Sigmoid colon (tissue), 7 donors: ENCODE measurements around the gene CARMIL1. TPM values are rescaled to one million over a fixed set of nuclear protein-coding genes. Genes with fewer than 3 reads are reported as not detected.

ENCODE experiments used
- DNase-seq: peaks from one replicate; pipeline ENCODE4 v3.0.0-alpha.2; 2019
- H3K27ac ChIP-seq, 4 donors: fragments of 200-600 bp; sonication (generic); one replicate each; pipeline ENCODE4 v1.5.1; 2016 to 2019; ENCODE audit warnings: mild to moderate bottlenecking in 1 of 4
- H3K27me3 ChIP-seq, 3 donors: fragments of 200-600 bp; sonication (generic); one replicate each; pipeline ENCODE4 v1.5.1; 2019; ENCODE audit warnings: mild to moderate bottlenecking in 1 of 3
- H3K36me3 ChIP-seq, 4 donors: fragments of 200-600 bp; sonication (generic); one replicate each; pipeline ENCODE4 v1.5.1; 2016 to 2019
- H3K4me1 ChIP-seq, 4 donors: fragments of 200-600 bp; sonication (generic); one replicate each; pipeline ENCODE4 v1.5.1; 2017 to 2019
- H3K4me3 ChIP-seq, 4 donors: fragments of 200-600 bp; sonication (generic); one replicate each; pipeline ENCODE4 v1.5.1; 2017 to 2019; ENCODE audit warnings: mild to moderate bottlenecking in 2 of 4, moderate library complexity in 1 of 4
- H3K9me3 ChIP-seq, 4 donors: fragments of 200-600 bp in 3 of 4; sonication (generic) in 3 of 4; one replicate each; pipeline versions ENCODE4 v1.5.1 to v1.6.1; 2013 to 2019
- CTCF ChIP-seq, 4 experiments: fragments of 450-650 bp in 3 of 4; fragments of 200-600 bp in 1 of 4; IDR thresholded peaks; one replicate each; pipeline ENCODE4 v1.5.1; 2016 to 2019; ENCODE audit warnings: antibody characterized with exemption in 4 of 4, mild to moderate bottlenecking in 3 of 4, moderate library complexity in 2 of 4
- EP300 ChIP-seq, 4 donors: sonication (generic); formaldehyde crosslinking; IDR thresholded peaks; one replicate each; pipeline ENCODE4 v1.6.1; 2017; ENCODE audit warnings: antibody characterized with exemption in 4 of 4
- POLR2A ChIP-seq, 2 donors: fragments of 450-650 bp; IDR thresholded peaks; one replicate each; pipeline ENCODE4 v1.6.1; 2016; ENCODE audit warnings: antibody characterized with exemption in 2 of 2, mild to moderate bottlenecking in 2 of 2, moderate library complexity in 2 of 2
- POLR2AphosphoS5 ChIP-seq, 4 donors: sonication (generic); formaldehyde crosslinking; IDR thresholded peaks; one replicate each; pipeline ENCODE4 v1.6.1; 2017; ENCODE audit warnings: antibody characterized with exemption in 4 of 4
- WGBS, 2 donors: extraction: QIAGEN DNeasy Blood & Tissue Kit; methylation state at CpG; one replicate each; pipeline ENCODE4 v1.1.7; 2013; 5-methylcytosine and 5-hydroxymethylcytosine counted together
- intact Hi-C: fragments of 100-400 bp; cut with DNase I; formaldehyde crosslinking; loops from one replicate; pipeline ENCODE4 v1.15.1; 2023
- polyA plus RNA-seq, 3 donors: library from polyadenylated mRNA; stranded (reverse); fragments of 200-250 nt; gene quantifications; one replicate each; pipeline ENCODE4 v1.2.3, GENCODE V29; 2013
- total RNA-seq, 4 donors: library from RNA; depleted of rRNA; stranded (reverse); fragments of >200 nt; gene quantifications; one replicate each; pipeline ENCODE4 v1.1.0, GENCODE V29; 2016
- donor health status: healthy with polysubstance abuse.
- donor health status: Bipolar disorder and iron deficiency.
- donor health status: healthy.

CARMIL1 gene
- total and polyA plus RNA-seq, 7 donors, result 3.4 to 24.0 (median 8.2) TPM

GRCh38 chr6:25485821-25486534 lies 206.8 kb downstream of the CARMIL1 start:
- intact Hi-C loops, result no loop called here
- no peak overlapping the region for H3K4me3 ChIP-seq
- H3K9me3 ChIP-seq, result no peaks in the 10 kb centered on the region
- WGBS, 2 donors, result 72% methylated on average over 8 of the region's 8 CpGs
- TF ChIP-seq CTCF (IDR thresholded peaks at IDR 0.05) (no peak), POLR2A (IDR thresholded peaks at IDR 0.05) (no peak), POLR2AphosphoS5 (IDR thresholded peaks at IDR 0.05) (no peak), EP300 (IDR thresholded peaks at IDR 0.05) (no peak)
- DNase-seq, result peak; percentile 63
- H3K4me1 ChIP-seq, result no peaks in the 10 kb centered on the region
- H3K27ac ChIP-seq, result no peak overlapping the region
- H3K27me3 ChIP-seq, result no peaks in the 10 kb centered on the region
- no peaks in the 10 kb centered on the region for H3K36me3 ChIP-seq

- intact Hi-C loops, result no loop called here
Measured at GRCh38 chr6:25486550-25486949, 207.4 kb downstream of the CARMIL1 start.

GRCh38 chr6:25487012-25487411 lies 207.8 kb downstream of the CARMIL1 start:
- H3K27ac ChIP-seq, result no peak overlapping the region
- no peak overlapping the region for H3K4me3 ChIP-seq
- DNase-seq, result no peak
- intact Hi-C loops, result no loop called here
- no peaks in the 10 kb centered on the region for H3K36me3 ChIP-seq
- H3K9me3 ChIP-seq, result no peaks in the 10 kb centered on the region
- H3K27me3 ChIP-seq, result no peaks in the 10 kb centered on the region
- 61 to 85% methylated on average over 5 of the region's 5 CpGs for WGBS, 2 donors
- TF ChIP-seq POLR2AphosphoS5 (IDR thresholded peaks at IDR 0.05), result no peak
- TF ChIP-seq EP300 (IDR thresholded peaks at IDR 0.05), result no peak
- TF ChIP-seq POLR2A (IDR thresholded peaks at IDR 0.05), result no peak
- TF ChIP-seq CTCF (IDR thresholded peaks at IDR 0.05), result no peak
- no peaks in the 10 kb centered on the region for H3K4me1 ChIP-seq

More at GRCh38 chr6:25486550-25486949, 207.4 kb downstream of the CARMIL1 start:
- no peaks in the 10 kb centered on the region for H3K27me3 ChIP-seq
- no peak overlapping the region for H3K4me3 ChIP-seq
- no peak overlapping the region for H3K27ac ChIP-seq
- 57 to 73% methylated on average over 3 of the region's 3 CpGs for WGBS, 2 donors
- H3K4me1 ChIP-seq, result no peaks in the 10 kb centered on the region
- no peaks in the 10 kb centered on the region for H3K9me3 ChIP-seq
- DNase-seq, result no peak
- H3K36me3 ChIP-seq, result no peaks in the 10 kb centered on the region
- TF ChIP-seq CTCF (IDR thresholded peaks at IDR 0.05) (no peak), POLR2AphosphoS5 (IDR thresholded peaks at IDR 0.05) (no peak), EP300 (IDR thresholded peaks at IDR 0.05) (no peak), POLR2A (IDR thresholded peaks at IDR 0.05) (no peak)

- Histone ChIP-seq H3K9me3 (no peaks in the 10 kb centered on the region), H3K27me3 (no peaks in the 10 kb centered on the region), H3K36me3 (no peaks in the 10 kb centered on the region), H3K4me3 (no peak overlapping the region), H3K27ac (no peak overlapping the region), H3K4me1 (no peaks in the 10 kb centered on the region)
- WGBS, 2 donors, result 93 to 98% methylated on average over 3 of the region's 3 CpGs
- no peak for DNase-seq
- TF ChIP-seq POLR2A (IDR thresholded peaks at IDR 0.05) (no peak), POLR2AphosphoS5 (IDR thresholded peaks at IDR 0.05) (no peak), CTCF (IDR thresholded peaks at IDR 0.05) (no peak), EP300 (IDR thresholded peaks at IDR 0.05) (no peak)
- intact Hi-C loops, result no loop called here
Measured at GRCh38 chr6:25488156-25488555, 209.0 kb downstream of the CARMIL1 start.

- Histone ChIP-seq H3K36me3 (no peaks in the 10 kb centered on the region), H3K4me3 (no peak overlapping the region), H3K4me1 (no peaks in the 10 kb centered on the region), H3K27me3 (no peaks in the 10 kb centered on the region), H3K27ac (no peak overlapping the region), H3K9me3 (no peaks in the 10 kb centered on the region)
- intact Hi-C loops, result no loop called here
- TF ChIP-seq POLR2A (IDR thresholded peaks at IDR 0.05) (no peak), EP300 (IDR thresholded peaks at IDR 0.05) (no peak)
- 86 to 87% methylated on average over 3 of the region's 3 CpGs for WGBS, 2 donors
- no peak for DNase-seq
Measured at GRCh38 chr6:25489399-25489798, 210.2 kb downstream of the CARMIL1 start.
